ENCODE measurements around the gene APBB1IP.

Gene APBB1IP

DNA sequence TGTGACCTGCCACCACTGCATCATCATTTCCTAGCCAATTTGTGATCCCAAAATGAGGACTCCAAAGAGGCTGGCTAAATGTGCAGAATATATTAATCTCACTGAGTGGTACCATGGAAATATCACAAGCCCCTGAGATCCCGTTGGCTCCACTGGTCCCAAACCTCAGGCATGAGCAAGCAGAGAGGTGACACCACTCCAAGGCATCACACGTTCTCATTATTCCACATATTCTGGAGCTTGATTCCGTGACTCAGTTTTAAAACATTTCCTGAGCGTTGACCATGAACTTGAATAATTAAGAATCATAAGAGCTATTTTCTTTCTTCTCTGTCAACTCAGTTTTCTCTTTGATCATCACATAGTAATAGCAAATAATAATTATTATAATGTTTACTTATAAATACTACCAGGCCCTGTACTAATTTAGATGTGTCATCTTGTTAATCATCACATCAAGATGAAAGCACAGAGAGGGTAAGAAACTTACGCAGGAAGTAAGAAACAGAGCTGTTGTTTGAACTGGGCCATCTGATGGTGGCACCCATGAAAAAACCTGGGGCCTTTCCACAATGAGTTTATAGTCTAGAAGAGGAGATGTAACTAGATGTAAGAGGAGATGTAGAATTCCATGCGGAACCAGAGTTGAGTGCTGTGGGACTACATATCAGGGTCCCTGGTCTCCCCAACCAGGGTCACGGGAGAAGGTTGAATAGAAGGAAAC, 3.5 kb downstream of the APBB1IP start:
- H3K9me3 ChIP-seq (ENCODE audit: insufficient read depth, low read length): no peaks in the 10 kb centered on the region
- peaks cover 92% of the 10 kb centered on the region for H3K79me2 ChIP-seq (ENCODE audit: insufficient read depth, low read length)
- TF ChIP-seq EZH2phosphoT487 (conservative IDR thresholded peaks at IDR 0.05; ENCODE audit: low read length): no peak
- TF ChIP-seq, protein P1, sequence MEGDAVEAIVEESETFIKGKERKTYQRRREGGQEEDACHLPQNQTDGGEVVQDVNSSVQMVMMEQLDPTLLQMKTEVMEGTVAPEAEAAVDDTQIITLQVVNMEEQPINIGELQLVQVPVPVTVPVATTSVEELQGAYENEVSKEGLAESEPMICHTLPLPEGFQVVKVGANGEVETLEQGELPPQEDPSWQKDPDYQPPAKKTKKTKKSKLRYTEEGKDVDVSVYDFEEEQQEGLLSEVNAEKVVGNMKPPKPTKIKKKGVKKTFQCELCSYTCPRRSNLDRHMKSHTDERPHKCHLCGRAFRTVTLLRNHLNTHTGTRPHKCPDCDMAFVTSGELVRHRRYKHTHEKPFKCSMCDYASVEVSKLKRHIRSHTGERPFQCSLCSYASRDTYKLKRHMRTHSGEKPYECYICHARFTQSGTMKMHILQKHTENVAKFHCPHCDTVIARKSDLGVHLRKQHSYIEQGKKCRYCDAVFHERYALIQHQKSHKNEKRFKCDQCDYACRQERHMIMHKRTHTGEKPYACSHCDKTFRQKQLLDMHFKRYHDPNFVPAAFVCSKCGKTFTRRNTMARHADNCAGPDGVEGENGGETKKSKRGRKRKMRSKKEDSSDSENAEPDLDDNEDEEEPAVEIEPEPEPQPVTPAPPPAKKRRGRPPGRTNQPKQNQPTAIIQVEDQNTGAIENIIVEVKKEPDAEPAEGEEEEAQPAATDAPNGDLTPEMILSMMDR (IDR thresholded peaks at IDR 0.05; ENCODE audit: insufficient read depth, low read length, poor library complexity, severe bottlenecking): no peak
- peak overlapping the region; percentile 94 for H3K9ac ChIP-seq (ENCODE audit: low read length)
- peak overlapping the region; percentile 99 for H3K27ac ChIP-seq (ENCODE audit: low read depth, low read length)
- H3K4me3 ChIP-seq (ENCODE audit: insufficient read depth, low read length, poor library complexity, severe bottlenecking): peak overlapping the region; percentile 68
- no peaks in the 10 kb centered on the region for H3K27me3 ChIP-seq (ENCODE audit: low read length)
- H3K9me2 ChIP-seq (replicated peaks; ENCODE audit: insufficient read depth, low read length): no peaks in the 10 kb centered on the region
- H2AFZ ChIP-seq (ENCODE audit: low read depth, low read length, severe bottlenecking): no peak overlapping the region
- peaks cover 9% of the 10 kb centered on the region; the same call in 1 of the 2 replicates for H3K36me3 ChIP-seq (ENCODE audit: low read length)
- H4K20me1 ChIP-seq (ENCODE audit: low read depth, low read length): no peaks in the 10 kb centered on the region
- peaks cover 56% of the 10 kb centered on the region for H3F3A ChIP-seq (ENCODE audit: insufficient read depth)
- H3K4me2 ChIP-seq (ENCODE audit: low read depth, low read length, poor library complexity, severe bottlenecking): peak overlapping the region; percentile 97

DNA sequence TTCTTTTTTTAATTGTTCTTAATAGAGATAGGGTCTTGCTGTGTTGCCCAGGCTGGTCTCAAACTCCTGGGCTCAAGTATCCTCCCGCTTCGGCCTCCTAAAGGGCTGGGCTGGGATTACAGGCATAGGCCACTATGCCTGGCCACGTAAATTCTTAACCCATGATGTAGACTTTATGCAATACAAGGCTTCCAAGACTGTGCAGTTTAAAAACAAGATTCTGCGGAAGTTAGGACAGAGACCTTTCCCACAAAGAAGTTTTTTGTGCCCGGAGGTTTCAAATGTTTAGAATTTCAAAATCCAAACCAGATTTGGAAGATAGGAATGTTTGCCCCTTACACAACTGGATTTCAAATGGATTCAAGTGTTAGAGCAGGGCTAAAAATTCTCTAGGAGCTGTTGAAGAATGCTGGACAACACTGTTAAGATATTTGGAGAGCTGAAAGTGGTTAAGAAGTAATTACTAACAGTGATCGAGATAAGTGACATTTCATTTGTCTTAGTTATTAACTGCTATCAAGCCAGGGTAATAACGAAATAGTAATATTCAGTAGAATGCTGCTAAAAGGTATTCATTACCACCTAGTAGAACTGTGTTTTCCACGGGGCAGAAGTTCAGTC, 7.4 kb downstream of the APBB1IP start:
- TF ChIP-seq, protein P1 (IDR thresholded peaks at IDR 0.05; ENCODE audit: insufficient read depth, low read length, poor library complexity, severe bottlenecking): no peak
- TF ChIP-seq EZH2phosphoT487 (conservative IDR thresholded peaks at IDR 0.05; ENCODE audit: low read length): no peak
- Histone ChIP-seq H3K79me2 (ENCODE audit: insufficient read depth, low read length) (peaks cover 97% of the 10 kb centered on the region), H3K27ac (ENCODE audit: low read depth, low read length) (peak overlapping the region; percentile 96)

DNA sequence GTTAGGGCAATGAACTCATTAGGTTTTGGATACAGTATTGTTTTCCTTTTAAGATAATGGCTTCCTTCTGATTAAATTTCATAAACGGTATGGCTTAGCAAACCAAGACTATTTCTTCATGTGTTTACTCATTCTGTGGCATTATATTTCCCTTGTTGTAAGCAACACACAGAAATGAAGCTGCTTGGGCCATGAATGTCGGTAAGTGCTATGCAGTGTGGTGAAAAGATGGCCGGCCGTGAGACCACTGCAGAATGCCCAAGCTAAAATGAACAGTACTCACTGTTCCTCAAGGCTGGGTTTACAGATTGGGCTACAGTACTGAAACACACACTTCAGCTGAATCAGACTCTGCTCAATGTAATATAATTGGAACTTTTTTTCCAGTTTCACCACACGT, 8.1 kb downstream of the APBB1IP start:
- H3K4me3 ChIP-seq (ENCODE audit: insufficient read depth, low read length, poor library complexity, severe bottlenecking): peak overlapping the region; percentile 19

More for the DNA sequence above, 7.4 kb downstream of the APBB1IP start:
- H3K4me2 ChIP-seq (ENCODE audit: low read depth, low read length, poor library complexity, severe bottlenecking): peak overlapping the region; percentile 71
- H4K20me1 ChIP-seq (ENCODE audit: low read depth, low read length): no peaks in the 10 kb centered on the region
- H3K9ac ChIP-seq (ENCODE audit: low read length): peak overlapping the region; percentile 37
- no peaks in the 10 kb centered on the region for H3K9me2 ChIP-seq (replicated peaks; ENCODE audit: insufficient read depth, low read length)
- peaks cover 10% of the 10 kb centered on the region for H3K36me3 ChIP-seq (ENCODE audit: low read length)
- H2AFZ ChIP-seq (ENCODE audit: low read depth, low read length, severe bottlenecking): no peak overlapping the region
- H3K27me3 ChIP-seq (ENCODE audit: low read length): no peaks in the 10 kb centered on the region
- H3K9me3 ChIP-seq (ENCODE audit: insufficient read depth, low read length): no peaks in the 10 kb centered on the region
- peak overlapping the region; percentile 19 for H3K4me3 ChIP-seq (ENCODE audit: insufficient read depth, low read length, poor library complexity, severe bottlenecking)
- H3F3A ChIP-seq (ENCODE audit: insufficient read depth): peaks cover 73% of the 10 kb centered on the region

More for the DNA sequence above, 8.1 kb downstream of the APBB1IP start:
- Histone ChIP-seq H3K27me3 (ENCODE audit: low read length) (no peaks in the 10 kb centered on the region), H3K9me3 (ENCODE audit: insufficient read depth, low read length) (no peaks in the 10 kb centered on the region), H3K36me3 (ENCODE audit: low read length) (peaks cover 10% of the 10 kb centered on the region), H4K20me1 (ENCODE audit: low read depth, low read length) (no peaks in the 10 kb centered on the region), H3F3A (ENCODE audit: insufficient read depth) (peaks cover 67% of the 10 kb centered on the region), H3K79me2 (ENCODE audit: insufficient read depth, low read length) (peaks cover 97% of the 10 kb centered on the region), H3K9ac (ENCODE audit: low read length) (peak overlapping the region; percentile 37), H3K27ac (ENCODE audit: low read depth, low read length) (peak overlapping the region; percentile 96), H3K4me2 (ENCODE audit: low read depth, low read length, poor library complexity, severe bottlenecking) (peak overlapping the region; percentile 71), H3K9me2 (replicated peaks; ENCODE audit: insufficient read depth, low read length) (no peaks in the 10 kb centered on the region), H2AFZ (ENCODE audit: low read depth, low read length, severe bottlenecking) (no peak overlapping the region)
- no peak for TF ChIP-seq EZH2phosphoT487 (conservative IDR thresholded peaks at IDR 0.05; ENCODE audit: low read length)
- TF ChIP-seq, protein P1 (IDR thresholded peaks at IDR 0.05; ENCODE audit: insufficient read depth, low read length, poor library complexity, severe bottlenecking): no peak
